ENCODE results near the gene SMARCAL1. TPM values are rescaled to one million over a fixed set of nuclear protein-coding genes. Genes with fewer than 3 reads are reported as not detected.

The SMARCAL1 gene
- total RNA-seq, 1 donor = 20.3 TPM

GRCh38 chr2:216478791-216479190 is 66.5 kb downstream of the SMARCAL1 start:
- no peak for DNase-seq (ENCODE audit: low read depth)
- TF ChIP-seq CTCF (IDR thresholded peaks at IDR 0.05; ENCODE audit: insufficient read depth, low read depth, low read length) = no peak
- no peak overlapping the region for H3K4me3 ChIP-seq (ENCODE audit: low read depth, low read length)

- no peak overlapping the region for H3K4me3 ChIP-seq (ENCODE audit: low read depth, low read length)
- no peak for DNase-seq (ENCODE audit: low read depth)
- TF ChIP-seq CTCF (IDR thresholded peaks at IDR 0.05; ENCODE audit: insufficient read depth, low read depth, low read length) = no peak
These were observed 67.9 kb downstream of the SMARCAL1 start for GRCh38 chr2:216480221-216480620.

GRCh38 chr2:216482640-216483039 is 70.4 kb downstream of the SMARCAL1 start:
- H3K4me3 ChIP-seq (ENCODE audit: low read depth, low read length) = no peak overlapping the region
- no peak for DNase-seq (ENCODE audit: low read depth)
- TF ChIP-seq CTCF (IDR thresholded peaks at IDR 0.05; ENCODE audit: insufficient read depth, low read depth, low read length) = no peak

- DNase-seq (ENCODE audit: low read depth) = no peak
- H3K4me3 ChIP-seq (ENCODE audit: low read depth, low read length) = no peak overlapping the region
- no peak for TF ChIP-seq CTCF (IDR thresholded peaks at IDR 0.05; ENCODE audit: insufficient read depth, low read depth, low read length)
These were observed 73.0 kb downstream of the SMARCAL1 start for GRCh38 chr2:216485237-216485636.

GRCh38 chr2:216485745-216486144 is 73.5 kb downstream of the SMARCAL1 start:
- H3K4me3 ChIP-seq (ENCODE audit: low read depth, low read length) = no peak overlapping the region
- no peak for TF ChIP-seq CTCF (IDR thresholded peaks at IDR 0.05; ENCODE audit: insufficient read depth, low read depth, low read length)
- no peak for DNase-seq (ENCODE audit: low read depth)

- DNase-seq (ENCODE audit: low read depth) = no peak
- TF ChIP-seq CTCF (IDR thresholded peaks at IDR 0.05; ENCODE audit: insufficient read depth, low read depth, low read length) = no peak
- H3K4me3 ChIP-seq (ENCODE audit: low read depth, low read length) = no peak overlapping the region
These were observed 74.0 kb downstream of the SMARCAL1 start for GRCh38 chr2:216486271-216486670.

GRCh38 chr2:216486708-216487107 is 74.4 kb downstream of the SMARCAL1 start:
- no peak for DNase-seq (ENCODE audit: low read depth)
- H3K4me3 ChIP-seq (ENCODE audit: low read depth, low read length) = no peak overlapping the region
- TF ChIP-seq CTCF (IDR thresholded peaks at IDR 0.05; ENCODE audit: insufficient read depth, low read depth, low read length) = no peak

Measured in fibroblast of villous mesenchyme (primary cell).